ENCODE results near the gene ZNF398.

Gene ZNF398

DNA sequence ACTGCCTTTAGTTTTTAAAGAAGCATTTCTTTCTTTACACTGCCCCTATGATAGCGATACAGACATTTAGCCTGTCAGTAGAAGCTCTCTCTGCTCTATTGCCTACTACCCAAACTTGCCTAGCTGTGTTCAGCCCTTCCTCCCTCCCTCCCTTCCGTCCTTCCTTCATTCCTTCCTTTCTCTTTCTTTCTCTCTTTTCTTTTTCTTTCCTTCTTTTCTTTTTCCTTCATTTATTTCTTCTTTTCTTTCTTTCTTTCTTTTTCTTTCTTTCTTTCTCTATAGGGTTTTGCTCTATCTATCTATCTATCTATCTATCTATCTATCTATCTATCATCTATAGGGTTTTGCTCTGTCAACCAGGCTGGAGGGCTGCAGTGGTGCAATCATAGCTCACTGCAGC is 85.1 kb downstream of the ZNF398 start:
- Histone ChIP-seq H3K36me3 (ENCODE audit: control insufficient read depth in 1 of 2, insufficient read depth in 2 of 2, low read length in 2 of 2) (no peaks in the 10 kb centered on the region), H3K27ac (ENCODE audit: low read length) (no peak overlapping the region), H3K4me3 (ENCODE audit: low read depth in 1 of 2, low read length in 2 of 2) (no peak overlapping the region), H3K4me1 (ENCODE audit: control insufficient read depth in 1 of 2, insufficient read depth in 2 of 2, low read length in 2 of 2) (no peaks in the 10 kb centered on the region), H3K9me3 (ENCODE audit: control insufficient read depth in 1 of 2, low read length in 2 of 2) (no peaks in the 10 kb centered on the region), H3K27me3 (ENCODE audit: low read depth, low read length) (no peaks in the 10 kb centered on the region)

Measured in muscle layer of duodenum (tissue), 2 donors.